Stimulated activated naive CD8-positive, alpha-beta T cell treated with anti-CD3 and anti-CD28 coated beads, Interleukin-15, Interleukin-2, amounts not matched to agents 100 ng/mL and 50 ng/mL, for 24 hours (primary cell): ENCODE results near the gene TCERG1L.

Source experiments
- H3K27ac Mint-ChIP-seq: one replicate; pipeline ENCODE4 v1.8.0; 2021; ENCODE audit warnings: mild to moderate bottlenecking, mixed read lengths
- H3K27me3 Mint-ChIP-seq: one replicate; pipeline ENCODE4 v1.8.0; 2021; ENCODE audit warnings: mixed read lengths
- H3K36me3 Mint-ChIP-seq: one replicate; pipeline ENCODE4 v1.8.0; 2021; ENCODE audit warnings: low read depth, mixed read lengths
- H3K4me1 Mint-ChIP-seq: one replicate; pipeline ENCODE4 v1.8.0; 2021; ENCODE audit warnings: low read depth, mixed read lengths
- H3K4me3 Mint-ChIP-seq: one replicate; pipeline ENCODE4 v1.8.0; 2021; ENCODE audit warnings: mild to moderate bottlenecking, mixed read lengths
- H3K9me3 Mint-ChIP-seq: one replicate; pipeline ENCODE4 v1.8.0; 2021; ENCODE audit warnings: mixed read lengths

Gene TCERG1L

DNA sequence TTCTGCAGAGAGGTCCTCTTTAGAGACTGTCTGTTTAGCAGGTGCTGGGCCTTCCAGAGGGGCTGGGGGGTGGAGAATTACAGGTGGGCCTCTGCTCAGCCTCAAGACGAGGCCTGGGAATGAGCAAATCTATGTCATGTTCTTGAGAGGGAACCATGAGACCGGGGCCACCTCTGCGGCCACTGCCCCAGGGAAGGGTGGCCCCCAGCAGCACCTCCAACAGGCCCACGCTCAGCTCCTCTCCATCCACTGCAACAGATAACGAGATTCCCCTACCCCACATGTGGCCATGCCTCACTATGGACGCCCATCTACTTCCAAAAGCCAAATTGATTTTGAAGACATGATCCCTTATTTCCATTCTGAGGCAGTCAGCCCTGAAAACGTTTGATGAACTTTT, 176.9 kb downstream of the TCERG1L start:
- H3K27me3 Mint-ChIP-seq: no peaks in the 10 kb centered on the region
- no peaks in the 10 kb centered on the region for H3K9me3 Mint-ChIP-seq
- no peaks in the 10 kb centered on the region for H3K36me3 Mint-ChIP-seq
- no peaks in the 10 kb centered on the region for H3K4me1 Mint-ChIP-seq
- H3K27ac Mint-ChIP-seq: no peak overlapping the region
- no peak overlapping the region for H3K4me3 Mint-ChIP-seq

DNA sequence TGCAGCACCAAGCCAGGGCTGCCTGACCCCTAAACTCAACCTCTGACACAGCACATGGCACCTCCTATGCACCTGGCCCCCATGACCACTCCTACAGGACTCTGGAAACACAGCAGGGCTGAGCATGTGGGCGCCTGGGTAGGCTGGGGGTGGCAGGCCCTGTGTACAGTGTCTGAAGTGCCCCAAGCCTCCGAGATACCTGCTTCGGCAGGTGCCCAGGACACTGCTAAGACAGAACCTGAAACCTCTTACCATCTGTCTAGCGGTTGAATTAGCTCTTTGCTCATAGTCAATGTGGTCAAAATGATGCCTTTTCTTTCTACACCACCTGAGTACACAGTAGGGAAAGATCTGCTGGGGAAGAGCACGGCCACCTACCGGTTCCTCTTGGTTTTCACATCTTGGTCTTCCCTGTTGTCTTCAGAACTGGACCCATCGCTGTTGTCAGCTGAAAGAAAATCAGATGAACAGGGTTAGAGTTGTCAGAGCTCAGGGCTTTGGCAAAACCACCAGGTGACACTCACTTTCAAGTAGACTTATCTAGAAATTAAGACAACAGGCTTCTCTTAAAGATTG, 177.4 kb downstream of the TCERG1L start:
- H3K4me1 Mint-ChIP-seq: no peaks in the 10 kb centered on the region
- no peaks in the 10 kb centered on the region for H3K36me3 Mint-ChIP-seq
- no peaks in the 10 kb centered on the region for H3K9me3 Mint-ChIP-seq
- no peak overlapping the region for H3K27ac Mint-ChIP-seq
- H3K4me3 Mint-ChIP-seq: no peak overlapping the region
- no peaks in the 10 kb centered on the region for H3K27me3 Mint-ChIP-seq

DNA sequence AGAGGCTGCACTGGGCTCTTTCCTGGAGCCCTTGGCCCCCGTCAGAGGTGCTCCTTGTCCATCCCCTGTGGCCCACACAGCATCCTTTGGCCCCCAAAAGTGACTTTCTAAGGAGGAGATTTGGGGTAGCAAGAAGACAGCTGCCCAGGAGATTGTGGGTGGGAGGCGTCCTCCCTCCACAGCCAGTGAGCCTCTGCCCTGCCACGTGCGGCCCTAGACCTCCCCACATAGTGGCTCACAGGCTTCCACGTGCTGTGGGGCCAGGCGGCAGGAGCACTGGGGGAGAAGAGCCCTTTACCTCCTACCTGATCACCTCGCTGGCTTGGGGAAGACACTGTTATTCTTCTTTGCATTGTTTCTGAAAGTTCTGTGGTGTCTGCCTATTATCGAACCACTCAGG, 178.8 kb downstream of the TCERG1L start:
- Mint-ChIP-seq H3K27me3 (no peaks in the 10 kb centered on the region), H3K9me3 (no peaks in the 10 kb centered on the region), H3K36me3 (no peaks in the 10 kb centered on the region), H3K4me3 (no peak overlapping the region), H3K27ac (no peak overlapping the region), H3K4me1 (no peaks in the 10 kb centered on the region)

- Mint-ChIP-seq H3K36me3 (no peaks in the 10 kb centered on the region), H3K27ac (no peak overlapping the region), H3K9me3 (no peaks in the 10 kb centered on the region), H3K27me3 (no peaks in the 10 kb centered on the region), H3K4me1 (no peaks in the 10 kb centered on the region), H3K4me3 (no peak overlapping the region)
Measured at GRCh38 chr10:131131726-131132591, 179.6 kb downstream of the TCERG1L start.

DNA sequence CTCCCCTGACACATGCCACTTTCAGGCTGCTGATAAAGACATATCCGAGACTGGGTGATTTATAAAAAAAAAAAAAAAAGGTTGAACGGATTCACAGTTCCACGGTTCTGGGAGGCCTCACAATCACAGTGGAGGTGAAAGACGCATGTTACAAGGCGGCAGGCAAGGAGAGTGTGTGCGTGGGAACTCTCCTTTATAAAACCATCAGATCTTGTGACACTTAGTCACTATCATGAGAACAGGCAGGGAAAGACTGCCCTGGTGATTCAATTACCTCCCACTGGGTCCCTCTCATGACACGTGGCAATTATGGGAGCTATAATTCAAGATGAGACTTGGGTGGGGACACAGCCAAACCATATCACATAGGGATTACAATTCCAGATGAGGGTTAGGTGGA, 181.5 kb downstream of the TCERG1L start:
- Mint-ChIP-seq H3K36me3 (no peaks in the 10 kb centered on the region), H3K4me3 (no peak overlapping the region), H3K27me3 (no peaks in the 10 kb centered on the region), H3K4me1 (no peaks in the 10 kb centered on the region), H3K27ac (no peak overlapping the region), H3K9me3 (no peaks in the 10 kb centered on the region)

DNA sequence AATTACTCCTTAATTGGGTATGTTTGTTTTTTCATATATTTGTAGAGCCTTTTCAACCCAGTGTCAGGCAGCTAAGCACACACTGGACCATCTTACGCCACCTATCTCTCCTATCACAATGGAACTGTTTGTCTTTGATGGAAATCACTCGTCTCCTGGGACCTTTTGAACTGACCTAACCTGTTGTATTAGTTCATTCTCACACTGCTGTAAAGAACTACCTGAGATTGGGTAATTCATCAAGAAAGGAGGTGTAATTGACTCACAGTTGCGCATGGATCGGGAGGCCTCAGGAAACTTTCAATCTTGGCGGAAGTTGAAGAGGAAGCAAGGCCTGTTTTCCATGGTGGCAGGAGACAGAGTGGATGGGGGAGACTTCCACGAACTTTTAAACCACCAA, 182.0 kb downstream of the TCERG1L start:
- Mint-ChIP-seq H3K27me3 (no peaks in the 10 kb centered on the region), H3K27ac (no peak overlapping the region), H3K4me3 (no peak overlapping the region), H3K9me3 (no peaks in the 10 kb centered on the region), H3K36me3 (no peaks in the 10 kb centered on the region), H3K4me1 (no peaks in the 10 kb centered on the region)

- no peaks in the 10 kb centered on the region for H3K36me3 Mint-ChIP-seq
- no peak overlapping the region for H3K27ac Mint-ChIP-seq
- no peaks in the 10 kb centered on the region for H3K4me1 Mint-ChIP-seq
- no peaks in the 10 kb centered on the region for H3K9me3 Mint-ChIP-seq
- H3K4me3 Mint-ChIP-seq: no peak overlapping the region
- no peaks in the 10 kb centered on the region for H3K27me3 Mint-ChIP-seq
Measured at GRCh38 chr10:131128731-131129130, 182.8 kb downstream of the TCERG1L start.

DNA sequence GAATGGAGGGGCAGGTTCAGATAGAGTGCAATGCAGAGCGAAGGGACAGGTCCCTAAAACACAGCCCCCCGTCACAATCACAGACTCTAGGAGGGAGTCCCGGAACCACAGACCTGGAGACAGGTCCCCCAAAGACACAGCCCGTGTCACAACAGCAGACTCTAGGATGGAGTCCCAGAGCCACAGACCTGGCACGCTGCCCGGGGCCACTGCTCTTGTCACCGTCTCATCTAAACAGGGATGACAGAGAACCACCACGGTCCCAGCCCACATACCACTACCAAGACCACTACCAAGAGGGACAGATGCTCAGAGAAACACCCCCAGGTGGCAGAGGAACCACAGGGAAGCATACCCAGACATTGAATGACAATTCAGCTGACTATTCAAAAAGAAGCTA, 183.9 kb downstream of the TCERG1L start:
- Mint-ChIP-seq H3K27me3 (no peaks in the 10 kb centered on the region), H3K4me1 (no peaks in the 10 kb centered on the region), H3K4me3 (no peak overlapping the region), H3K9me3 (no peaks in the 10 kb centered on the region), H3K27ac (no peak overlapping the region), H3K36me3 (no peaks in the 10 kb centered on the region)

DNA sequence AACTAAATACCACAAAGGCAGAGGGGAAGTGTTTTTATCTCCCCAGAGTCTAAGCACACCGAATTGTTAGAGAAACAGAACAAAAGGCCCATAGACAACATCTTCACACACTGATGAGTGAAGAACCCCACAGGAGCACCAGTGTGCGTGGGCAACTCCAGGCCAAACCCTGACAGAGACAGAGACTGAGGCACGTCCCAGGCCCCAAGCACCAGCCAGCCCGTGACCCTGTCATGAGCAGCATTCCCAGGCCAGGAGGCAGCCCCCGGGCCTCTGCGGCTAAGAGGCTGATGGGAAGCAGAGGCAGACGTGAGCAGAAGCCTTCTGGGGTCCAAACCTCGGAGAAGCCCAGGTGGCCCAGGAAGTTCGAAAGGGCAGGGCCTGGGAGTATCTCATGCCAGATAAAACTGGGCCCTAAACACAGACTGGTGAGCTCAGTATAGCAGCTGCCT, 184.4 kb downstream of the TCERG1L start:
- Mint-ChIP-seq H3K36me3 (no peaks in the 10 kb centered on the region), H3K27me3 (no peaks in the 10 kb centered on the region), H3K4me3 (no peak overlapping the region)

GRCh38 chr10:131126321-131127137, 185.0 kb downstream of the TCERG1L start:
- Mint-ChIP-seq H3K36me3 (no peaks in the 10 kb centered on the region), H3K27me3 (no peaks in the 10 kb centered on the region), H3K27ac (no peak overlapping the region), H3K4me1 (no peaks in the 10 kb centered on the region), H3K4me3 (no peak overlapping the region), H3K9me3 (no peaks in the 10 kb centered on the region)

More for the DNA sequence above, 184.4 kb downstream of the TCERG1L start:
- Mint-ChIP-seq H3K9me3 (no peaks in the 10 kb centered on the region), H3K4me1 (no peaks in the 10 kb centered on the region), H3K27ac (no peak overlapping the region)

GRCh38 chr10:131125511-131126225, 185.9 kb downstream of the TCERG1L start:
- no peak overlapping the region for H3K27ac Mint-ChIP-seq
- no peaks in the 10 kb centered on the region for H3K9me3 Mint-ChIP-seq
- H3K4me3 Mint-ChIP-seq: no peak overlapping the region
- no peaks in the 10 kb centered on the region for H3K36me3 Mint-ChIP-seq
- H3K4me1 Mint-ChIP-seq: no peaks in the 10 kb centered on the region
- H3K27me3 Mint-ChIP-seq: no peaks in the 10 kb centered on the region

DNA sequence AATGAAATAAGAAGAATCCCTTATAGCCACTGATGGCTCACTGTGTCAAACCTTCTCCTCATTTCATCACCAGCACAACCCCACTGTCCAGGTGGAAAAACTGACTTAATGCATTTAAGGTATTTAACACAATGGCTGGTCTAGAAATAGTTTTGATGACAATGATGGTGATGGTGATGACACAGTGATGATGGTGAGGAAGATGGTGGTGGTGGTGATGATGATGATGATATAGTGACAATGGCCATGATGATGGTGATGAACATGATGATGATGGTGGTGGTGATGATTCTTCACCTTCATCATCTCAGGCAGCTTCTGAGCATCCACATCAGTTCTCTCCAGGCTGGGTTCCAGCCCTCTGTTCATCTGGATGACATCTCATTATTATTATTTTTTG, 186.6 kb downstream of the TCERG1L start:
- no peaks in the 10 kb centered on the region for H3K27me3 Mint-ChIP-seq
- no peaks in the 10 kb centered on the region for H3K9me3 Mint-ChIP-seq
- no peak overlapping the region for H3K27ac Mint-ChIP-seq
- no peaks in the 10 kb centered on the region for H3K36me3 Mint-ChIP-seq
- no peaks in the 10 kb centered on the region for H3K4me1 Mint-ChIP-seq
- H3K4me3 Mint-ChIP-seq: no peak overlapping the region

DNA sequence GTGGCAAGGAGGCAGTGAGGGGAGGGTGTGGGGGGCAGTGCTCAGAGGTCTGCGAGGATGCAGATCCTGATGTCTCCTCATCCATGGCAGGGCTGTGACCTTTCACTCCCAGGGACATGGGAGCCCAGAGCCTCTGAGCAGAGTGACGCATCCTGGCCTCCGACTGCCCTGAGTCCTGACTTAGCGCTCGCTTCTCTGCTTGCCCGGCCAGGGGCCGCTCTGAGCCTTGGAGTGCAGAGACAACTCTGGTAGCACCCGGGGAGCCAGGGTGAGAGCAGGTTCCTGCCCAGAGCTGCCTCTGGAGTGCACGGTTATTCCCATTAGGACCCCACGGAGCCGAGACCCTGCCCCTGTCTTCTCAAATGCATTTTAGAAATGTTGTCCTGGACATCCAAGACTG, 188.0 kb downstream of the TCERG1L start:
- Mint-ChIP-seq H3K27ac (no peak overlapping the region), H3K4me1 (no peaks in the 10 kb centered on the region), H3K27me3 (no peaks in the 10 kb centered on the region), H3K4me3 (no peak overlapping the region), H3K9me3 (no peaks in the 10 kb centered on the region), H3K36me3 (no peaks in the 10 kb centered on the region)

GRCh38 chr10:131121511-131122035, 189.9 kb downstream of the TCERG1L start:
- Mint-ChIP-seq H3K27ac (no peak overlapping the region), H3K36me3 (no peaks in the 10 kb centered on the region), H3K9me3 (no peaks in the 10 kb centered on the region), H3K4me1 (no peaks in the 10 kb centered on the region), H3K27me3 (no peaks in the 10 kb centered on the region), H3K4me3 (no peak overlapping the region)
